Measurements from ENCODE around the gene APOC3. TPM values are rescaled to one million over a fixed set of nuclear protein-coding genes. Genes with fewer than 3 reads are reported as not detected.

Gene APOC3
- total and polyA plus RNA-seq, 2 donors (not counting 1 experiment from before 2014, with no cell fraction given): not detected

DNA sequence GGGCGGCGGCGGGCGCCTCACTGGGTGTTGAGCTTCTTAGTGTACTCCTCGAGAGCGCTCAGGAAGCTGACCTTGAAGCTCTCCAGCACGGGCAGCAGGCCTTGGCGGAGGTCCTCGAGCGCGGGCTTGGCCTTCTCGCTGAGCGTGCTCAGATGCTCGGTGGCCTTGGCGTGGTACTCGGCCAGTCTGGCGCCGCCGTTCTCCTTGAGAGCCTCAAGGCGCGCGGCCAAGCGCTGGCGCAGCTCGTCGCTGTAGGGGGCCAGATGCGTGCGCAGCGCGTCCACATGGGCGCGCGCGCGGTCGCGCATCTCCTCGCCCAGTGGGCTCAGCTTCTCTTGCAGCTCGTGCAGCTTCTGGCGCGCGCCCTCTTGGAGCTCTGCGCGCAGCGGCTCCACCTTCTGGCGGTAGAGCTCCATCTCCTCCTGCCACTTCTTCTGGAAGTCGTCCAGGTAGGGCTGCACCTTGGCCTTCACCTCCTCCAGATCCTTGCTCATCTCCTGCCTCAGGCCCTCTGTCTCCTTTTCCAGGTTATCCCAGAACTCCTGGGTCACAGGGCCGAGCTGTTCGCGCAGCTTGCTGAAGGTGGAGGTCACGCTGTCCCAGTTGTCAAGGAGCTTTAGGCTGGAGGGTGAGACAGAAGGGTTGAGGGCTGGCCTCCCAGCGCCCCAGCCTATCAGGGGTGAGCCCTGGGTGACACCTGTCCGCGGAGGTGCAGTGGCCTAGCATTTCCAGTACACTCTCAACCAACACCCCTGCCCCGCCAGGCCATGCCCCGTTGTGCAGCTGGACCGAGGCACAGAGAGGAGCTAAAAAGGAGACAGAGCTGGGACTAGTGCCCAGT lies 6.3 kb downstream of the APOC3 start:
- peak overlapping the region; percentile 53 for H3K9ac ChIP-seq (ENCODE audit: insufficient read depth, low read length)
- no peaks in the 10 kb centered on the region for H3K27me3 ChIP-seq (ENCODE audit: control insufficient read depth, insufficient read depth, low read length)
- H3K4me1 ChIP-seq (ENCODE audit: control insufficient read depth, extremely low read depth, insufficient read depth, low read length): peaks cover 7% of the 10 kb centered on the region
- peak overlapping the region in 3 of 4 experiments; percentile 1 to 39 (median 19) for H3K4me3 ChIP-seq (replicated peaks in 1 of 4; ENCODE audit: control extremely low read depth in 1 of 4, insufficient read depth in 1 of 4, low read depth in 3 of 4, low read length in 4 of 4)
- H2AFZ ChIP-seq (ENCODE audit: low read length): peak overlapping the region; percentile 78
- DNase-seq (ENCODE audit: low read depth in 2 of 2): peak; percentile 93 to 95
- H4K20me1 ChIP-seq (ENCODE audit: control insufficient read depth, extremely low read depth, insufficient read depth, low read length): no peaks in the 10 kb centered on the region
- no peaks in the 10 kb centered on the region for H3K9me3 ChIP-seq (ENCODE audit: control insufficient read depth, insufficient read depth, low read depth, low read length)
- H3K79me2 ChIP-seq (ENCODE audit: control insufficient read depth, insufficient read depth, low read length): no peaks in the 10 kb centered on the region
- TF ChIP-seq, protein P1, sequence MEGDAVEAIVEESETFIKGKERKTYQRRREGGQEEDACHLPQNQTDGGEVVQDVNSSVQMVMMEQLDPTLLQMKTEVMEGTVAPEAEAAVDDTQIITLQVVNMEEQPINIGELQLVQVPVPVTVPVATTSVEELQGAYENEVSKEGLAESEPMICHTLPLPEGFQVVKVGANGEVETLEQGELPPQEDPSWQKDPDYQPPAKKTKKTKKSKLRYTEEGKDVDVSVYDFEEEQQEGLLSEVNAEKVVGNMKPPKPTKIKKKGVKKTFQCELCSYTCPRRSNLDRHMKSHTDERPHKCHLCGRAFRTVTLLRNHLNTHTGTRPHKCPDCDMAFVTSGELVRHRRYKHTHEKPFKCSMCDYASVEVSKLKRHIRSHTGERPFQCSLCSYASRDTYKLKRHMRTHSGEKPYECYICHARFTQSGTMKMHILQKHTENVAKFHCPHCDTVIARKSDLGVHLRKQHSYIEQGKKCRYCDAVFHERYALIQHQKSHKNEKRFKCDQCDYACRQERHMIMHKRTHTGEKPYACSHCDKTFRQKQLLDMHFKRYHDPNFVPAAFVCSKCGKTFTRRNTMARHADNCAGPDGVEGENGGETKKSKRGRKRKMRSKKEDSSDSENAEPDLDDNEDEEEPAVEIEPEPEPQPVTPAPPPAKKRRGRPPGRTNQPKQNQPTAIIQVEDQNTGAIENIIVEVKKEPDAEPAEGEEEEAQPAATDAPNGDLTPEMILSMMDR (conservative IDR thresholded peaks at IDR 0.05 in 1 of 2, IDR thresholded peaks at IDR 0.05 in 1 of 2; ENCODE audit: low read depth in 1 of 2, low read length in 2 of 2): peak; percentile 56 to 58
- TF ChIP-seq EZH2 (IDR thresholded peaks at IDR 0.05; ENCODE audit: low read length, missing control alignments): no peak
- peak overlapping the region; percentile 51 for H3K4me2 ChIP-seq (ENCODE audit: extremely low read depth, insufficient read depth, low read length)
- H3K27ac ChIP-seq (ENCODE audit: insufficient read depth, low read length): peak overlapping the region; percentile 65
- H3K36me3 ChIP-seq (ENCODE audit: control insufficient read depth, insufficient read depth, low read length): no peaks in the 10 kb centered on the region

DNA sequence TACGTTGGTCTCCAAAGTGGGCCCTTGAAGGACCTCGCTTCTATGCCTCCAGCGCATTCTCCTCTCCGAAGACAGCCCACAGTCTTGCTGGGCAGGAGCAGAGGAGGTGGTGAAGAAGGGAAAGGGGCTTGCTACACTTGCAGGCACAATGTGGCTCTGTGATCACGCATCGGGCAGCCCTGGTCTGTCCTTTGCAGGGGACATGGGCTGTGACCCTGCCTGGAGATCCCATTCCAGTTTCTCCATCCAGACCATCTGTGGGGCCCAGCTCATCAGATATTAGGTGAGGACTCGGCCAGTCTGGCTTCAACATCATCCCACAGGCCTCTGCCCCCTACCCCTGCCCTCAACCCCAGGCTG lies 6.9 kb downstream of the APOC3 start:
- TF ChIP-seq, protein P1 (conservative IDR thresholded peaks at IDR 0.05 in 1 of 2, IDR thresholded peaks at IDR 0.05 in 1 of 2; ENCODE audit: low read depth in 1 of 2, low read length in 2 of 2): no peak
- no peak for TF ChIP-seq EZH2 (IDR thresholded peaks at IDR 0.05; ENCODE audit: low read length, missing control alignments)
- no peak overlapping the region for H3K4me2 ChIP-seq (ENCODE audit: extremely low read depth, insufficient read depth, low read length)
- H3K27me3 ChIP-seq (ENCODE audit: control insufficient read depth, insufficient read depth, low read length): no peaks in the 10 kb centered on the region
- H2AFZ ChIP-seq (ENCODE audit: low read length): no peak overlapping the region
- H3K36me3 ChIP-seq (ENCODE audit: control insufficient read depth, insufficient read depth, low read length): no peaks in the 10 kb centered on the region
- no peak overlapping the region for H3K4me3 ChIP-seq (replicated peaks in 1 of 4; ENCODE audit: control extremely low read depth in 1 of 4, insufficient read depth in 1 of 4, low read depth in 3 of 4, low read length in 4 of 4)
- no peak overlapping the region for H3K27ac ChIP-seq (ENCODE audit: insufficient read depth, low read length)
- H3K4me1 ChIP-seq (ENCODE audit: control insufficient read depth, extremely low read depth, insufficient read depth, low read length): peaks cover 7% of the 10 kb centered on the region
- no peaks in the 10 kb centered on the region for H3K79me2 ChIP-seq (ENCODE audit: control insufficient read depth, insufficient read depth, low read length)
- H3K9ac ChIP-seq (ENCODE audit: insufficient read depth, low read length): no peak overlapping the region
- DNase-seq (ENCODE audit: low read depth in 2 of 2): no peak
- H4K20me1 ChIP-seq (ENCODE audit: control insufficient read depth, extremely low read depth, insufficient read depth, low read length): no peaks in the 10 kb centered on the region
- no peaks in the 10 kb centered on the region for H3K9me3 ChIP-seq (ENCODE audit: control insufficient read depth, insufficient read depth, low read depth, low read length)

DNA sequence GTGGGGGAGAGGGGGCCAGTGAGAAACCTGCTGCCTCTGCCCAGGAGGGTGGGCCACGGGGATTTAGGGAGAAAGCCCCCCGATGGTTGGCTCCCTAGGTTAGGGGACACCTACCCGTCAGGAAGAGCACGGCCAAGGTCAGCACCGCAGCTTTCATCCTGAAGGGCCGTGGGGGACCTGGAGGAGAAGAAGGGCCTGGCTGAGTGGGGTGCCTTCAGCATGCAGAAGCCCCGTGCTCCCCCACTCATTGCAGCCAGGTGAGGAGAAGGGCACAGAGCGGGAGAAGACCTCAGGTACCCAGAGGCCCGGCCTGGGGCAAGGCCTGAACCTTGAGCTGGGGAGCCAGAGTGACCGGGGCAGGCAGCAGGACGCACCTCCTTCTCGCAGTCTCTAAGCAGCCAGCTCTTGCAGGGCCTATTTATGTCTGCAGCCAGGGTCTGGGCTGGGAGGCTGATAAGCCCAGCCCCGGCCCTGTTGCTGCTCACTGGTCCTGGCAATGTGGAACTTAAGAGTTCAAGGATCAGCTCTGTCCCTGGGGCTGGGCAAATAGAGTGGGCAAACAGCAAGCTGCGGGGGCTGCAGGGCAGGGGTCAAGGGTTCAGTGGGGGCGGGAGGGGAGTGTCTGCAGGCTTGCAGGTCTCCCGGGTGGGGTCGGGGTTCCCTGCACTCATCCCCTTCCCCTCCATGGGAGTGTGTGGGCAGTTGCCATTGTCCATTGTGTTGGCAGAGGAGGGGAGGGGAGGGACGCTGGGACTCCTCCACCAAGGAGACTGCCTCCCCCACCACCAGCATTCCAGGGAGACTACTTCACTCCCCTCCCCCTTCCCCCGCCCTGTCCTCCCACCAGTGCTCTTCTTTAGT lies 7.8 kb downstream of the APOC3 start, which contains the start of gene APOA1:
APOA1 (minus strand) TSS at position 392 of the 861 bp plus-strand sequence; CDS start at position 157, 235 bp downstream.
- peaks cover 7% of the 10 kb centered on the region for H3K4me1 ChIP-seq (ENCODE audit: control insufficient read depth, extremely low read depth, insufficient read depth, low read length)
- H3K27me3 ChIP-seq (ENCODE audit: control insufficient read depth, insufficient read depth, low read length): no peaks in the 10 kb centered on the region
- no peak within 1 kb of the TSS for H3K27ac ChIP-seq (ENCODE audit: insufficient read depth, low read length)
- H3K9ac ChIP-seq (ENCODE audit: insufficient read depth, low read length): no peak within 1 kb of the TSS
- no peaks in the 10 kb centered on the region for H3K9me3 ChIP-seq (ENCODE audit: control insufficient read depth, insufficient read depth, low read depth, low read length)
- no peaks in the 10 kb centered on the region for H3K36me3 ChIP-seq (ENCODE audit: control insufficient read depth, insufficient read depth, low read length)
- no peak within 1 kb of the TSS for H2AFZ ChIP-seq (ENCODE audit: low read length)
- H3K4me2 ChIP-seq (ENCODE audit: extremely low read depth, insufficient read depth, low read length): no peak within 1 kb of the TSS
- no peak for DNase-seq (ENCODE audit: low read depth in 2 of 2)
- no peaks in the 10 kb centered on the region for H3K79me2 ChIP-seq (ENCODE audit: control insufficient read depth, insufficient read depth, low read length)
- no peaks in the 10 kb centered on the region for H4K20me1 ChIP-seq (ENCODE audit: control insufficient read depth, extremely low read depth, insufficient read depth, low read length)
- no peak within 1 kb of the TSS for H3K4me3 ChIP-seq (replicated peaks in 1 of 4; ENCODE audit: control extremely low read depth in 1 of 4, insufficient read depth in 1 of 4, low read depth in 3 of 4, low read length in 4 of 4)
- no peak for TF ChIP-seq EZH2 (IDR thresholded peaks at IDR 0.05; ENCODE audit: low read length, missing control alignments)
- TF ChIP-seq, protein P1 (conservative IDR thresholded peaks at IDR 0.05 in 1 of 2, IDR thresholded peaks at IDR 0.05 in 1 of 2; ENCODE audit: low read depth in 1 of 2, low read length in 2 of 2): no peak

Data from fibroblast of lung (primary cell).